M059J (cell line): ENCODE data around the gene CNTN5. TPM values are rescaled to one million over a fixed set of nuclear protein-coding genes. Genes with fewer than 3 reads are reported as not detected.
A peak's percentile ranks its signal among the peaks of the same experiment; 100 is the strongest.

Experiments
- DNase-seq: peaks from one replicate; pipeline ENCODE4 v3.0.0-alpha.2; 2012; ENCODE audit warnings: low read depth
- total RNA-seq: library from RNA; depleted of rRNA; stranded (reverse); fragments of >200 nt; shearing (Covaris generic); gene quantifications from 2 replicates; pipeline ENCODE4 v1.2.3, GENCODE V29; 2014

CNTN5 gene
- total RNA-seq, 1 experiment from 2014 or later: 0.57 TPM

- peak; percentile 13 for DNase-seq
Measured at GRCh38 chr11:99275521-99275920, 254.8 kb downstream of the CNTN5 start.

- DNase-seq: no peak
Measured at GRCh38 chr11:99277281-99277680, 256.5 kb downstream of the CNTN5 start.

GRCh38 chr11:99279266-99279665, 258.5 kb downstream of the CNTN5 start:
- DNase-seq: no peak

- no peak for DNase-seq
Measured at GRCh38 chr11:99281331-99281730, 260.6 kb downstream of the CNTN5 start.

GRCh38 chr11:99297925-99298324, 277.2 kb downstream of the CNTN5 start:
- peak; percentile 14 for DNase-seq

- DNase-seq: no peak
Measured at GRCh38 chr11:99307510-99308088, 286.9 kb downstream of the CNTN5 start.

- no peak for DNase-seq
Measured at GRCh38 chr11:99311870-99312269, 291.1 kb downstream of the CNTN5 start.

- peak; percentile 20 for DNase-seq
Measured at GRCh38 chr11:99316776-99317520, 296.2 kb downstream of the CNTN5 start.

- peak; percentile 19 for DNase-seq
Measured at GRCh38 chr11:99320769-99321290, 300.1 kb downstream of the CNTN5 start.

GRCh38 chr11:99325847-99326246, 305.1 kb downstream of the CNTN5 start:
- peak; percentile 84 for DNase-seq

- no peak for DNase-seq
Measured at GRCh38 chr11:99327066-99327465, 306.3 kb downstream of the CNTN5 start.

GRCh38 chr11:99327527-99327926, 306.8 kb downstream of the CNTN5 start:
- DNase-seq: no peak

GRCh38 chr11:99333621-99334020, 312.9 kb downstream of the CNTN5 start:
- DNase-seq: no peak

- no peak for DNase-seq
Measured at GRCh38 chr11:99343117-99343516, 322.4 kb downstream of the CNTN5 start.

GRCh38 chr11:99349151-99349673, 328.5 kb downstream of the CNTN5 start:
- no peak for DNase-seq

GRCh38 chr11:99351624-99352023, 330.9 kb downstream of the CNTN5 start:
- peak; percentile 51 for DNase-seq

GRCh38 chr11:99352642-99353041, 331.9 kb downstream of the CNTN5 start:
- no peak for DNase-seq

GRCh38 chr11:99366546-99366945, 345.8 kb downstream of the CNTN5 start:
- DNase-seq: no peak

GRCh38 chr11:99368583-99368982, 347.8 kb downstream of the CNTN5 start:
- peak; percentile 64 for DNase-seq

GRCh38 chr11:99370549-99371216, 349.9 kb downstream of the CNTN5 start:
- DNase-seq: peak; percentile 90

GRCh38 chr11:99371257-99371656, 350.5 kb downstream of the CNTN5 start:
- peak; percentile 41 for DNase-seq

- peak; percentile 31 for DNase-seq
Measured at GRCh38 chr11:99376463-99376862, 355.7 kb downstream of the CNTN5 start.
